GM18870 (cell line): ENCODE results near the gene ATP5F1A.
"Not testable (repeated sequence)": the region's sequence is repeated elsewhere in the genome, so short reads cannot be mapped to it uniquely, and the experiment has no call there.

Experiments
- ATAC-seq: cut with Tn5 transposase; IDR thresholded peaks from one replicate; pipeline ENCODE4 v1.9.1; 2021; ENCODE audit warnings: moderate library complexity; ENCODE audit not compliant: unreplicated experiment

ATP5F1A gene

DNA sequence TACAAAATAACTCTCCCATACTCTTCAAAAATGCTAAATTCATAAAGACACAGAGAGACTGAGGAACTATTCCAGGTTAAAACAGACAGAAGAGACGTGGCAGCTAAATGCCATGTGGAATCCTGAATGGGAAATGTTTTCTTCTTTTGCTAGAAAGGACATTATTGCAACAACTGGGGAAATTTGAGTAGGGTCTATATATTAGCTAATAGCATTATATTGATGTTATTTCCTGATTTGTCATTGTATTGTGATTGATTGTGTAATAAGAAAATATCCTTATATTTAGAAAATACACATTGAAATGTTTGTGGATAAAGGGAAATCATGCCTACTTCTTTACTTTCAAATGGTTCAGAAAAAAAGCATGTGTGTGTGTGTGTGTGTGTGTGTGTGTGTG, 49.5 kb downstream of the ATP5F1A start:
- ATAC-seq: no peak

DNA sequence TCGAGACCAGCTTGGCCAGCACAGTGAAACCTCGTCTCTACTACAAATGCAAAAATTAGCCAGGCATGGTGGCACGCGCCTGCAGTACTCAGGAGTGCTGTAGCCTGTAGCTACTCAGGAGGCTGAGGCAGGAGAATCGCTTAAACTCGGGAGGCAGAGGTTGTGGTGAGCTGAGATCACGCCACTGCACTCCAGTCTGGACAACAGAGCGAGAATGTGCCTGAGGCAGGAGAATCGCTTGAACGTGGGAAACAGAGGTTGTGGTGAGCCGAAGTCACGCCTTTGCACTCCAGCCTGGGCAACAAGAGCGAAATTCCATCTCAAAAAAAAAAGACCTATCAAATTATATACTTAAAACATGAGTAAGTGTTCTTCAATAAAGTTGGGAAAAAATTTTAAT, 50.7 kb downstream of the ATP5F1A start:
- not testable (repeated sequence) for ATAC-seq

DNA sequence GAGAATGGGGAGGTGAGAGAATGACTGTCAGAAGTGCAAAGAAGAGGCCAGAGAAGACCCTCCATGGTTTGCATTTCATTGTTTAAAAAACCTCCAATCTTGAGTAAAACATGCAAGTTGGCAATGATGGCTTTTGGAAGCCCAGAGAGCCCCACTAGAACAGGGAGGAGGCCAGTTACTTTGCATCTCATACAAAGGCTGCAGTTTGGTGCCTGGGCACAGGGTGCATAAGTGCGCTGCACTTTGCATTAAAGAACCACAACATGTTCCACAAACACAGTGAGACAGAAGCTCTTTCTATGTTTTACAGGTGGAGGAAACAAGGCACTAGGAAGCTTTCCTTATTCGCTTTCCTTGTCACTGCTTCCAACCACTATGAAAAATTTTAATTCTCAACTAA, 51.4 kb downstream of the ATP5F1A start:
- ATAC-seq: no peak

DNA sequence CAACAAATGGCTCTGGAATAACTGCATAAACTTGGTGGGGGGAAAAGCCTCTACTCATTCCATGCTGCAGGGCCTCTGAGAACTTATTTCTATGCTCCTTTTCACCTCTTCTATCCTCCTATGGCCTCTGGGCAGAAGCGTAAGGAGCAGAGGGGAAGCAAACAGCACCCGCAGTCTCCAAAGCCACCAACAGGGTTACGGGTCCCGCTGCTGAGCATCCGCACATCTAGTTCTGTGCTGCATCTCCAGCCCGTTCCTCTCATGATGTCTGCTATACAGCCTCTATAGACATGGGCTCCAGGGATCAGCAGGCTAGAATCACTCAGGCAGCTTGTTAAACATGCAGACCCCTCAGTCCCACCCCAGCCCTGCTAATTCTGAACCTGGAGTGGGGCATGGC, 52.0 kb downstream of the ATP5F1A start:
- ATAC-seq: no peak

DNA sequence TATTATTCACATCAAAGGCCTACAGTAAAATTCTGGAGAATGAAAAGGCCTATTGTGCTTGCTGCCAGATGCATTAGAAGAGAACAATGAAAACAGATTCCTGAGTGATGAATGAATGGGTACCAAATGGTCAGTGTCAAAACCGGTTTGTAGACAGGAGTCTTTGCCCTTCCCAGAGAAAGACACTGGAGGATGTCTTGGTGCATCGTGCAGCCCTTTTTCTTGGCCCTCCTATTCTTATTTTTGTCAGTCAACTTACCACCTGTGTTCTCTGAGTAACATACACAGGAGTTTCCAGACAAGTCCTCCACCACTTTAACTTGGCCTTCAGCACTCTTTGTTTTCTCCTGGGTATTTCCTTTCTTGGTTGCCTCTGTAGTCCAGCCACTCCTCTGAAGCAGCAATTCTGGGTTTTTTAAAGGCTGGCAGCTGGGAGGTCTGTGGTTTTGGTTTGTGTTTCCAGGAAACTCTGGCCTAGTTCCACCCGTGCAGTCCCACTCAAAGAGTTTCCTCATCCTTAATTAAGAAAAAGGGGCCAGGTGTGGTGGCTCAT, 55.4 kb downstream of the ATP5F1A start:
- ATAC-seq: no peak

DNA sequence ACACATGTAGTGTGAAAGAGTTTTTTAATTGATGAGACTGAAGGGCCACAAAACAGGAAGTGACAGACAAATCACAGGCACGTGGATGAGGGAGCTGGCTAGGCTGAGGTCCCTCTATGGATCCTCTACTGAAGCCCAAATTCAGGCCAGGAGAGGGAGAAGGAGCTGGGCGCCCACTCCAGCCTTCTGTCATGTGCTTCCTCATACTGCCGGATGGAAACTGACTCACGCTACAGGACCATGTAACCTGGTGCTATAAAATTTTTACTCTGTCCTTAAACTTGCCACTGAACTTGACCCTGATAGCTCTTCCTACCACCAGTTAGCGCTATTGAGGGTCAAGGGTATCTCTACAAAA, 57.4 kb downstream of the ATP5F1A start:
- ATAC-seq: no peak

DNA sequence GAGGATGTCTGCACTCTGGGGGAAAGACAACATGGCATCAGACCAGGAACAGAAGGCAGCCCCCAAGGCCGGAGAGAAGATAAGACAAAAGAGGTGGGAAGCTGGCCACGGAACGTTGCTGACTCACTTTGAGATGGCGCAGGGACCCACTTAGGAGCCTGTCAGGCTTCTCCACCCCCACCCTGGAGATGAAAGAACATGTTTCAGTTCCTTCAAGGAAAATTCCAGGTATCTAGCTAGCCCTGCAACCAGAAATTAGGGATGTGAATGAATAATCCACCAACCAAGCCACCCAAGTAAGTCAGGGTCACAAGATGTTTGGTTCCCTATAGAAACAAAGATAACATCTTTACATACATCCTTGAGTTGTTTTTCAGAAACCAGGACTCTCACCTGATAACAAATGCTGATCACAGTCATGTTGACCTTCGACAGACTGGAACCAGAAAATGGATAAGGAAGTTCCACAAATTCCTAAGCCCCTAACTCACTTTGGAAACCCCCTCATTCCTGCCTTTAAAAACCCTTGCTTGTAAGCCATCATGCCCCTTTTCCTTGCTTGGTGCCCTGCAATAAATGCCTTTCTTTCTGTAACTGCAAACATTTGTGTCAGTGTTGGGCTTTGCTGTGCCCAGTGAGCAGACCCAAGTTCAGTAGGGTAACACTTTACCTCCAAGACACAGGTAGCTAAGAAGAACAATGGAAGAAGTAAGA, 57.9 kb downstream of the ATP5F1A start:
- no peak for ATAC-seq

DNA sequence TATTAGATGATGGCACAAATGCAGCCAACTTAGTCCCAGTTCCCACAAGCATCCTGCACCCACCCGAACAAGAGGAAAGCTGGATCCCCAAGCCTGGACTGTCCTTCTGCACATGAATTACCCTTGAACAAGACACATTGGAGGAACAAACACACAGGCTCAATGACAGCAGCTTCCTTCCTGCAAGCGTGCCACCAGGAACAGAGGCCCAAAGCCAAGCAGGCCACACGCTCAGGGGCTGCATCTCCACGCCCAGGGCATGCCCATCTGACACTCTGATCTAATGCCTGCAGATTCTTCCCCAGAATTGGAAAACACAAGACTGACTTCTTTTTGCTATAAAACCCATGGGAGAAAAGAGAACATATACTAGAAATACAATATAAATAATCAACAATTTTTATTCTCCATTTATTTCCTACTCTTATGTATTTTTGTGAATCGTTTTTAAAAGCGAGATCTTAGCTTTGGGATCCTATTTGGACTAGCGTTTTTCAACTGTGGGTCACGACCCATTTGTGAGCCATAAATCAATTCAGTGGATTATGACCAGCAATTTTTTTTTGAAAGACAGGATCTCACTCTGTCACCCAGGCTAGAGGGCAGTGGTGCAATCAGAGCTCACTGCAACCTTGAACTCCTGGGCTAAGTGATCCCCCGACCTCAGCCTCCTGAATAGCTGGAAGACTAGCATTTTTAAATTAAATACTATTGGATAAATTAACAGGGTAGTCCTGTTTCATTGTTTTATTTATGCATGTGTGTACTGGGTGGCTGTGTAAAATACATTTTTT, 60.4 kb downstream of the ATP5F1A start:
- no peak for ATAC-seq

DNA sequence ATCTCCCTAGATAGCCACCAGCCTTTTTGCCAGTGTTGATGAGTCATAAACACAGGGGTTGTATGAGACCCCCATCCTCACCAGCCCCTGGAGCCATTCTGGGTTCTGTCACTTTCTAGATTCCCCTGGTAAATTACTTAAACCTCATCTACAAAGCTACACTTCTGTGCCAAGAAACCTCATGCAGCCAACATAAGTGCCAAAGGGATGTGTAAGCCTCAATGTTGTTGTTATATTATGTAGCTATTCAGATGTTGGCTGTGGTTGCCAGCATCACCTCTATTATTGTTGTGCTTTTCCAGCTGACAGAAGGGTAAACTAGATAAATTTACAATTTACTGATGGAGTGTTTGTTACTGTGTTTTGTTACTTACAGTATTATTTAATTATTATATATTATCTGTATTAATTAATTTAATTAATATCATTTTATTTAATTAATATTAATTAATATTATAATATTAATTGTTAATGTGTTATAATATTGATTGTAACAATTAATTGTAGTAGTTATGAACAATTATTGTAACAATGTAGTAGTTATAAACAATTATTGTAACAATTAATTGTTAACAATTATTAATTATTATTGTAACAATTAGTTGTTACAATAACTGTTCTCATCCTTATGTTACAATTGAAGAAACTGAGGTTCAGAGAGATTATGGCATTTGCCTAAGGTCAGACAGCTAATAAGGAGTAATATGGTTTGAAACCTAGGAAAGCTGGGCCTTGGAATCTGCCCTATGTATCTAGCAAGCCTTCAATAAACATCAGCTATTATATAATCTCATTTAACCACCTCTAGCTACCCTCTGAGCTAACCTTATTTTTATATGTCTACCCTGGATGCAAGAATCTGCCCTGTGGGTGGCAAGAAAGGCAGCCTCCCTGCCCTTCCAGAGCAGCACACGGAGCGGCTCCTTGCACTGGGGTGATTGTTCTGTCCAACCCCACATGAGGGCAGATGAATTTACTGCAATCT, 62.1 kb downstream of the ATP5F1A start:
- ATAC-seq: no peak

DNA sequence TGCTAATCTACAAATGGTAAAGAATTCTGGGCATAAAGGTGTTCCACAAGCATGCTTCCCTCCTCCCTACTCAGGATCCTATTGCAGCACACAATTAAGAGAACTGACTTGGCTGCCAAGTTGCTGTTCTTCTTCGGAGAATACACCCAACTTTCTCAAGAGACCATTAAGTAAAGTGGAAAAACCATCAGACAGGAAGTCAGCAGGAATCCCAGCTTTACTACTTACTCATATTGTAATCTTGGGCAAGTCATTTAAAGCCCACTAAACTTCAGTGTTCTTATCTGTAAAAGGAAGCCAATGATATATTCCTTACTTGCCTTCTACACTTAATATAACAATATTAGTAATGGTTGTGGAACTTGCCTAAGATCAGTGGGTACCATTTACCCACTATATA, 63.9 kb downstream of the ATP5F1A start:
- ATAC-seq: no peak

DNA sequence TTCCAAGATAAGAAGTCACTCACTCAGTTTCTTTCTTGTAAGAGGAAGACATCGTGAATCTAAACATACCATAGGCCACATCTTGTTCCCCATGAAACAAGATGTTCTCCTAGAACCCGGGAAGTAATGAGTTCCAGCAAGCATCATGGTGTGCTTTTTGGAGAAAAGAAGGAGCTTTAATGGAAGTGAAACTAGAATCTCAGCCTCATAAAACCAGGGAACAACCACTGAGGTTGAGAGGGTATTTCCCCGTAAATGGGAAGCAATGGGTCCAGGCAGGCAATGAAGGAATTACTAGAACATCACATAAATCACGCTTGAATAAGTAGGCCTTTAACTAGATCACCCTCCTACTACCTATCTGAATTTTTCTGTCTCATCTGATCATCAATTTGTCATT, 66.4 kb downstream of the ATP5F1A start:
- no peak for ATAC-seq
